Activated B cell treated with CpG ODN at 0.5 μM for 24 hours (primary cell): ENCODE measurements around the gene CYTIP. TPM values are rescaled to one million over a fixed set of nuclear protein-coding genes. Genes with fewer than 3 reads are reported as not detected.

Experiments
- ATAC-seq: fragments of 200-7000 bp; cut with Tn5 transposase; one replicate; pipeline ENCODE4 v1.10.0; 2021; ENCODE audit warnings: low read depth, mild to moderate bottlenecking, moderate library complexity
- CTCF ChIA-PET: fragments of 350-600 bp; sonication (Branson Sonifier 250); formaldehyde crosslinking; loops from one replicate; lab custom pipeline; 2021; ENCODE audit warnings: antibody characterized with exemption; lab: Charles Lee
- POLR2A ChIA-PET: fragments of 350-600 bp; sonication (Branson Sonifier 250); formaldehyde crosslinking; loops from one replicate; lab custom pipeline; 2021; ENCODE audit warnings: antibody characterized with exemption; lab: Charles Lee
- DNase-seq: peaks from one replicate; pipeline ENCODE4 v3.0.0; 2022
- H3K27ac Mint-ChIP-seq: one replicate; pipeline ENCODE4 v1.8.0; 2020; ENCODE audit warnings: mixed read lengths
- H3K27me3 Mint-ChIP-seq: one replicate; pipeline ENCODE4 v1.8.0; 2021; ENCODE audit warnings: mixed read lengths
- H3K36me3 Mint-ChIP-seq: one replicate; pipeline ENCODE4 v1.8.0; 2021; ENCODE audit warnings: low read depth, mixed read lengths
- H3K4me1 Mint-ChIP-seq: one replicate; pipeline ENCODE4 v1.8.0; 2021; ENCODE audit warnings: mixed read lengths
- H3K4me3 Mint-ChIP-seq: one replicate; pipeline ENCODE4 v1.8.0; 2020; ENCODE audit warnings: mild to moderate bottlenecking, mixed read lengths
- H3K9me3 Mint-ChIP-seq: one replicate; pipeline ENCODE4 v1.8.0; 2020; ENCODE audit warnings: mixed read lengths
- intact Hi-C: fragments of 100-400 bp; cut with micrococcal nuclease; formaldehyde crosslinking; loops from one replicate; pipeline ENCODE4 v1.15.1; 2024
- total RNA-seq: library from RNA; stranded (reverse); gene quantifications from 2 replicates; pipeline ENCODE4 v1.2.3, GENCODE V29; 2022
- TF ChIP-seq, protein P1 (sequence below): fragments of 200-600 bp; IDR thresholded peaks from one replicate; pipeline ENCODE4 v1.8.0; 2022; ENCODE audit warnings: antibody characterized with exemption, mild to moderate bottlenecking

CYTIP gene
- total RNA-seq, 1 donor from 2014 or later: 129 TPM

DNA sequence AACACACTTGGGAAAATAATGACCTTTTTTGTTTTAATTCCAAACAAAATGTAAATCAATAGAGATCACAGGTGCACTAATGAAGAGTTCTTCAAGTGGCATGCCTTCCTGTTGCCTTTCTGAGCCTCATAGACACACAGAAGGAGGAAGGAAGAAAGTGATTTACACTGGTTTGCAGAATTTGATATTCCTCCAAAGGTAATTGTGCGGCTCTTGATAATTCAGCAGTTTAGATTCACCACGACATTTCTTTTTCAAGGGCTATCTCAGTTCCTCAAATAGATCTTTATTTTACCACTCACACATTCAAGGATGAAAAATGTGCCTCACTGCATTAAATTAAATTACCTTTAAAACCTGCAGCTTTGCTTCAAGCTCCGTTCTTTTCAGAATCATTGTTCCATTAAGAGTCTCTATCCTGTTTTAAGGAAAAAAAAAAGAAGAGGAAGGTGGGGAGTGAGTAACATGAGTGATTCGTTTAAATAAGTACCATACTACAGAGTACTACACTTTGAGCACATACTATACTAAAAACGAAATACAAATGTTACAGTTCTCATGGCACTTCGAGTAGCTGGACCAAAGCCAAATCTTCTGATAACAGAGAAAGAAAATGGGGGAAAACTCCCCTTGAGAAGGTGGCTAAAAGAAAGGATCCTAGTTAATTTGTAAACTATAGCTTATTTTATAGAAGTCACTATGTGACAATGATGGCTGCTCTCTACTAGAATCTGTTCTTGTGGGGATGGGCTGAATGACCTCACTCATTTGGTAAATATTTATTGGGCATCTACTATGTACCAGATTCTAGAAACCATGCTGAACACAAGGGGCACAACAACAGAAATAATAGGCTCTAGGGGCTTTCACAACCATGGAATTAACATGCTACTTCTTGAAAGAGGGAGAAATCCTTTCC is 16.6 kb downstream of the CYTIP start:
- TF ChIP-seq, protein P1, sequence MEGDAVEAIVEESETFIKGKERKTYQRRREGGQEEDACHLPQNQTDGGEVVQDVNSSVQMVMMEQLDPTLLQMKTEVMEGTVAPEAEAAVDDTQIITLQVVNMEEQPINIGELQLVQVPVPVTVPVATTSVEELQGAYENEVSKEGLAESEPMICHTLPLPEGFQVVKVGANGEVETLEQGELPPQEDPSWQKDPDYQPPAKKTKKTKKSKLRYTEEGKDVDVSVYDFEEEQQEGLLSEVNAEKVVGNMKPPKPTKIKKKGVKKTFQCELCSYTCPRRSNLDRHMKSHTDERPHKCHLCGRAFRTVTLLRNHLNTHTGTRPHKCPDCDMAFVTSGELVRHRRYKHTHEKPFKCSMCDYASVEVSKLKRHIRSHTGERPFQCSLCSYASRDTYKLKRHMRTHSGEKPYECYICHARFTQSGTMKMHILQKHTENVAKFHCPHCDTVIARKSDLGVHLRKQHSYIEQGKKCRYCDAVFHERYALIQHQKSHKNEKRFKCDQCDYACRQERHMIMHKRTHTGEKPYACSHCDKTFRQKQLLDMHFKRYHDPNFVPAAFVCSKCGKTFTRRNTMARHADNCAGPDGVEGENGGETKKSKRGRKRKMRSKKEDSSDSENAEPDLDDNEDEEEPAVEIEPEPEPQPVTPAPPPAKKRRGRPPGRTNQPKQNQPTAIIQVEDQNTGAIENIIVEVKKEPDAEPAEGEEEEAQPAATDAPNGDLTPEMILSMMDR: no peak
- ATAC-seq: peak; percentile 37

DNA sequence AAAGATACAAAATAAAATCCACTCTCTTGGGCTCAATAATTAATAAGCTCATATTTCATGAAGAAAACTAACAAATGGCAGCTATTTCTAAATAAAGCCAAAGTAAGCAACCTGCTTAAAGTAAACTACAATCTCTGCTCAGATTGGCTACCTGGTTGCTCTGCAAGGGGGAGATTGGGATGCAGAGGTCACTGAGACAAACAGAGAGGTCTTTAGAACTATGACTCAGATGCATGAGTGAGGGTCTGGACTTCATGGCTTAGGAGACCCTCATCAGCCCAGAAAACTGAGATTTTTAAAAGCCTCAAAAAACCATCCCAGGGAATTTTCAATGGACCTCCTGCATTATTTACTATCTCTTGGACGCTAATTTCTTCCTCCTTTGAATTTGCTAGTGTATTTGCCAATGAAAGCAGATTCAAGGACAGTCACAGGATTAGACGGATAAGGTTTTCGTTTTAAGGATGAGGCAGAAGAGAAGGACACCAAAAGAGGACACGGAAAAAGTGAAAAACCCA is 17.4 kb downstream of the CYTIP start:
- POLR2A ChIA-PET: interaction anchor here (0.6 to 2.6 kb wide), 6 partner anchors 11 to 43 kb away, joined by 3 to 10 read pairs (median 4); no protein-coding TSS in a partner anchor
- Mint-ChIP-seq H3K4me1 (peaks cover 50% of the 10 kb centered on the region), H3K36me3 (peaks cover 87% of the 10 kb centered on the region), H3K4me3 (no peak overlapping the region), H3K27me3 (no peaks in the 10 kb centered on the region), H3K27ac (peak overlapping the region; percentile 71), H3K9me3 (peaks cover 3% of the 10 kb centered on the region)
- CTCF ChIA-PET: interaction anchor here (1.0 to 2.2 kb wide), 3 partner anchors 8 to 99 kb away, joined by 3 to 12 read pairs (median 4); no protein-coding TSS in a partner anchor
- intact Hi-C loops: loop anchor here (1.0 kb wide), 1 partner anchor 13 kb away; no protein-coding TSS in a partner anchor
- ATAC-seq (no peak), DNase-seq (no peak)
- TF ChIP-seq, protein P1: no peak

More for the DNA sequence above, 16.6 kb downstream of the CYTIP start:
- peaks cover 51% of the 10 kb centered on the region for H3K4me1 Mint-ChIP-seq
- peaks cover 3% of the 10 kb centered on the region for H3K9me3 Mint-ChIP-seq
- ChIA-PET CTCF (interaction anchor here (1.0 to 2.2 kb wide), 4 partner anchors 8 to 102 kb away, joined by 3 to 12 read pairs (median 4); partner anchors contain the start of gene ERMN), POLR2A (interaction anchor here (1.0 to 2.6 kb wide), 4 partner anchors 12 to 42 kb away, joined by 4 to 10 read pairs (median 6); no protein-coding TSS in a partner anchor)
- intact Hi-C loops: no loop called here
- no peaks in the 10 kb centered on the region for H3K27me3 Mint-ChIP-seq
- H3K4me3 Mint-ChIP-seq: no peak overlapping the region
- DNase-seq: no peak
- H3K36me3 Mint-ChIP-seq: peaks cover 89% of the 10 kb centered on the region
- H3K27ac Mint-ChIP-seq: peak overlapping the region; percentile 71

GRCh38 chr2:157424374-157424773 is 19.5 kb downstream of the CYTIP start:
- no peaks in the 10 kb centered on the region for H3K27me3 Mint-ChIP-seq
- ATAC-seq (no peak), DNase-seq (no peak)
- peaks cover 85% of the 10 kb centered on the region for H3K36me3 Mint-ChIP-seq
- no peak overlapping the region for H3K27ac Mint-ChIP-seq
- intact Hi-C loops: loop anchor here (5.0 kb wide), 1 partner anchor 1092 kb away; the partner anchor contains the start of gene NR4A2
- TF ChIP-seq, protein P1: no peak
- peaks cover 58% of the 10 kb centered on the region for H3K4me1 Mint-ChIP-seq
- ChIA-PET POLR2A (interaction anchor here (1.6 to 8.3 kb wide), 3 partner anchors 10 to 20 kb away, joined by 4 to 185 read pairs (median 10); partner anchors contain the start of gene CYTIP), CTCF (interaction anchor here (1.2 to 1.4 kb wide), 2 partner anchors 9 to 97 kb away, joined by 4 read pairs; no protein-coding TSS in a partner anchor)
- no peak overlapping the region for H3K4me3 Mint-ChIP-seq
- peaks cover 3% of the 10 kb centered on the region for H3K9me3 Mint-ChIP-seq

DNA sequence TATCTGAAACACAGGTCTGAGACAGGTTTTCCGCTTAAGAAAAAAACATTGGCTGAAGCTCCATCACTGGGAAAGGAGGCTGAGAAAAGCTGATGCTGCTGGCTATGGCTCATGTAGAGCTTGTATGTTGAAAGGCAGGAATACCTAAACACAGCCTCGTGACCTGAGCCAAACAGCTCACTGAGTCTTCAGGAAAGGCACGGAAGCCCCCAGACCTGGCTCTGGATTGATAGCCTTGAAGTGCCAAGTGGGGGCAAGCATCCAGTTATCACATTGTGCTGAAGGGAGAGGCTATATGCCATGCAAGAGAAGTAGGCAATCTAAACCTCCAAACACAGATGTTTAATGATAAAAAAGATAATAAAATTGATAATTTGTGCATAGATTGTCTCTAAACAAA is 21.9 kb downstream of the CYTIP start:
- POLR2A ChIA-PET: interaction anchor here (0.7 to 8.3 kb wide), 8 partner anchors 10 to 1092 kb away, joined by 3 to 185 read pairs (median 22); partner anchors contain the start of gene CYTIP
- TF ChIP-seq, protein P1: no peak
- peaks cover 83% of the 10 kb centered on the region for H3K36me3 Mint-ChIP-seq
- peak overlapping the region; percentile 90 for H3K27ac Mint-ChIP-seq
- intact Hi-C loops: loop anchor here (1.0 to 5.0 kb wide), 6 partner anchors 11 to 1090 kb away; partner anchors contain the start of genes CYTIP and NR4A2
- H3K4me1 Mint-ChIP-seq: peaks cover 59% of the 10 kb centered on the region
- CTCF ChIA-PET: interaction anchor here (1.8 to 2.3 kb wide), 3 partner anchors 18 to 94 kb away, joined by 7 to 11 read pairs (median 10); partner anchors contain the start of gene CYTIP
- H3K27me3 Mint-ChIP-seq: no peaks in the 10 kb centered on the region
- DNase-seq (no peak), ATAC-seq (no peak)
- no peak overlapping the region for H3K4me3 Mint-ChIP-seq
- H3K9me3 Mint-ChIP-seq: peaks cover 3% of the 10 kb centered on the region
